SK-N-SH (cell line): ENCODE results near the gene XPO1. TPM values are rescaled to one million over a fixed set of nuclear protein-coding genes. Genes with fewer than 3 reads are reported as not detected.

Experiments used
- CTCF ChIA-PET: fragments of 300-600, 350-600 bp; formaldehyde crosslinking; extraction: SDS; loops from one replicate; lab custom pipeline; 2021; lab: Yijun Ruan, JAX
- POLR2A ChIA-PET: fragments of 350-600 bp; sonication (Branson Sonifier 250); formaldehyde crosslinking; extraction: SDS; loops from one replicate; lab custom pipeline; 2020; ENCODE audit warnings: antibody characterized with exemption, inconsistent platforms; lab: Yijun Ruan, JAX
- DNase-seq: peaks from one replicate; pipeline ENCODE4 v3.0.0; 2012
- H2AFZ ChIP-seq: fragments of 200-600 bp; sonication (generic); 2 replicates; pipeline ENCODE4 v1.8.1; 2016; ENCODE audit warnings: antibody characterized with exemption, mild to moderate bottlenecking, low read depth
- H3F3A ChIP-seq: fragments of 200-600 bp; sonication (generic); replicated peaks from 2 replicates; pipeline ENCODE3; 2016; ENCODE audit warnings: antibody characterized with exemption, mild to moderate bottlenecking; ENCODE audit not compliant: insufficient read depth
- H3K27ac ChIP-seq, 2 experiments: fragments of 200-500 bp in 1 of 2; fragments of 200-600 bp in 1 of 2; sonication (Bioruptor generic) in 1 of 2; sonication (generic), shearing (Covaris generic) in 1 of 2; 2 replicates each; pipeline versions ENCODE4 v1.5.1 to v1.6.1; 2014 to 2016; ENCODE audit warnings: low read depth in 2 of 2, inconsistent platforms in 1 of 2, low read length in 1 of 2, mild to moderate bottlenecking in 1 of 2, mixed read lengths in 1 of 2
- H3K27me3 ChIP-seq: fragments of 200-600 bp; sonication (generic), shearing (Covaris generic); 2 replicates; pipeline ENCODE4 v1.6.1; 2016; ENCODE audit warnings: mixed run types; ENCODE audit not compliant: insufficient read depth
- H3K36me3 ChIP-seq, 2 experiments: fragments of 200-500 bp in 1 of 2; fragments of 200-600 bp in 1 of 2; sonication (Bioruptor generic) in 1 of 2; sonication (generic) in 1 of 2; replicated peaks in 1 of 2; 2 replicates each; pipeline versions ENCODE3 to v1.5.1; 2014 to 2016; ENCODE audit warnings: low read length in 1 of 2, mild to moderate bottlenecking in 1 of 2; ENCODE audit not compliant: insufficient read depth in 2 of 2, control insufficient read depth in 1 of 2
- H3K4me1 ChIP-seq, 2 experiments: fragments of 200-500 bp in 1 of 2; fragments of 200-600 bp in 1 of 2; sonication (Bioruptor generic) in 1 of 2; sonication (generic), shearing (Covaris generic) in 1 of 2; 2 replicates each; pipeline versions ENCODE4 v1.5.1 to v1.6.1; 2014 to 2016; ENCODE audit warnings: low read depth in 1 of 2, low read length in 1 of 2, mixed run types in 1 of 2; ENCODE audit not compliant: insufficient read depth in 2 of 2, control insufficient read depth in 1 of 2
- H3K4me2 ChIP-seq: fragments of 200-600 bp; sonication (generic), shearing (Covaris generic); 2 replicates; pipeline ENCODE4 v1.6.1; 2017; ENCODE audit warnings: mixed run types
- H3K4me3 ChIP-seq, 2 experiments: fragments of 200-500 bp in 1 of 2; fragments of 200-600 bp in 1 of 2; sonication (Bioruptor generic) in 1 of 2; sonication (generic), shearing (Covaris generic) in 1 of 2; 2 replicates each; pipeline versions ENCODE4 v1.5.1 to v1.8.1; 2014 to 2016; ENCODE audit warnings: low read depth in 2 of 2, inconsistent platforms in 1 of 2, low read length in 1 of 2, mild to moderate bottlenecking in 1 of 2, mixed read lengths in 1 of 2, moderate library complexity in 1 of 2
- H3K79me2 ChIP-seq: fragments of 200-600 bp; sonication (generic); 2 replicates; pipeline ENCODE4 v1.8.1; 2017; ENCODE audit warnings: mild to moderate bottlenecking; ENCODE audit not compliant: insufficient read depth
- H3K9ac ChIP-seq: fragments of 200-600 bp; sonication (generic); 2 replicates; pipeline ENCODE4 v1.6.1; 2017; ENCODE audit warnings: mixed run types
- H3K9me2 ChIP-seq: fragments of 200-600 bp; sonication (generic); 2 replicates; pipeline ENCODE4 v1.6.1; 2017; ENCODE audit warnings: mixed run types
- H3K9me3 ChIP-seq: fragments of 200-600 bp; sonication (generic); 2 replicates; pipeline ENCODE4 v1.6.1; 2017; ENCODE audit warnings: mixed run types, mild to moderate bottlenecking, moderate library complexity
- H4K20me1 ChIP-seq: fragments of 200-600 bp; sonication (generic); 2 replicates; pipeline ENCODE4 v1.6.1; 2017; ENCODE audit warnings: mild to moderate bottlenecking, mixed run types; ENCODE audit not compliant: insufficient read depth
- ELF1 ChIP-seq: IDR thresholded peaks from 2 replicates; pipeline ENCODE4 v1.4.0; 2012
- EP300 ChIP-seq, 2 experiments: IDR thresholded peaks; 2 replicates each; pipeline versions ENCODE4 v1.4.0 to v1.6.1; 2012; ENCODE audit warnings: borderline replicate concordance in 1 of 2, low read depth in 1 of 2, low read length in 1 of 2
- FOXJ3 ChIP-seq: sonication (generic); formaldehyde crosslinking; IDR thresholded peaks from 2 replicates; pipeline ENCODE4 v1.5.1; 2020; ENCODE audit warnings: mild to moderate bottlenecking, missing genetic modification reagents
- FOXM1 ChIP-seq: IDR thresholded peaks from 2 replicates; pipeline ENCODE4 v1.4.0; 2012; ENCODE audit warnings: low read depth, mild to moderate bottlenecking
- GABPA ChIP-seq: IDR thresholded peaks from 2 replicates; pipeline ENCODE4 v1.4.0; 2012; ENCODE audit warnings: low read depth, mild to moderate bottlenecking
- GATA2 ChIP-seq: sonication (generic); formaldehyde crosslinking; IDR thresholded peaks from 2 replicates; pipeline ENCODE4 v1.5.0; 2020; ENCODE audit warnings: mild to moderate bottlenecking, missing genetic modification reagents
- IRF3 ChIP-seq: fragments of 150-350 bp; IDR thresholded peaks from 2 replicates; pipeline ENCODE4 v1.6.1; 2016; ENCODE audit warnings: mild to moderate bottlenecking, low read depth, low read length
- MEF2A ChIP-seq: IDR thresholded peaks from 2 replicates; pipeline ENCODE4 v1.4.0; 2012; ENCODE audit warnings: low read depth, borderline replicate concordance
- NFIC ChIP-seq: IDR thresholded peaks from 2 replicates; pipeline ENCODE4 v1.4.0; 2012; ENCODE audit warnings: borderline replicate concordance
- RAD21 ChIP-seq: IDR thresholded peaks from 2 replicates; pipeline ENCODE4 v1.6.1; 2012; ENCODE audit warnings: mild to moderate bottlenecking, low read length
- RCOR1 ChIP-seq: fragments of 150-350 bp; IDR thresholded peaks from 2 replicates; pipeline ENCODE4 v1.6.1; 2017; ENCODE audit warnings: antibody characterized with exemption, low read length
- RFX5 ChIP-seq: IDR thresholded peaks from 2 replicates; pipeline ENCODE4 v1.6.1; 2012; ENCODE audit warnings: mild to moderate bottlenecking, improper control_type of control experiment, low read length
- RXRA ChIP-seq: IDR thresholded peaks from 2 replicates; pipeline ENCODE4 v1.4.0; 2012; ENCODE audit warnings: low read depth, mild to moderate bottlenecking, borderline replicate concordance
- SIN3A ChIP-seq: IDR thresholded peaks from 2 replicates; pipeline ENCODE4 v1.6.1; 2012; ENCODE audit warnings: low read depth, mild to moderate bottlenecking, low read length, moderate library complexity, borderline replicate concordance
- SMC3 ChIP-seq: IDR thresholded peaks from 2 replicates; pipeline ENCODE4 v1.6.1; 2012; ENCODE audit warnings: low read depth, low read length, improper control_type of control experiment
- TAF1 ChIP-seq: IDR thresholded peaks from 2 replicates; pipeline ENCODE4 v1.6.1; 2012; ENCODE audit warnings: low read depth, mild to moderate bottlenecking, low read length, moderate library complexity, borderline replicate concordance
- TEAD4 ChIP-seq: IDR thresholded peaks from 2 replicates; pipeline ENCODE4 v1.4.0; 2012; ENCODE audit warnings: mild to moderate bottlenecking, borderline replicate concordance; ENCODE audit not compliant: insufficient read depth
- ZBTB33 ChIP-seq: IDR thresholded peaks from 2 replicates; pipeline ENCODE4 v1.4.0; 2012; ENCODE audit warnings: low read depth, borderline replicate concordance
- WGBS: methylation state at CpG from one replicate; pipeline ENCODE4 v1.1.6; 2017; ENCODE audit warnings: low lambda C conversion rate; 5-methylcytosine and 5-hydroxymethylcytosine counted together
- polyA plus RNA-seq, 3 experiments: library from polyadenylated mRNA; depleted of rRNA; stranded (reverse); fragments of >200 nt; gene quantifications; 2 replicates each; pipeline ENCODE4 v1.2.3, GENCODE V29; 2012
- TF ChIP-seq, protein P1 (sequence below): fragments of 200-600 bp; sonication (generic); IDR thresholded peaks from 2 replicates; pipeline ENCODE4 v1.6.1; 2017; ENCODE audit warnings: antibody characterized with exemption, mild to moderate bottlenecking, moderate library complexity
- TF ChIP-seq, protein P2 (sequence below): IDR thresholded peaks from 2 replicates; pipeline ENCODE4; 2012

Gene XPO1
- polyA plus RNA-seq, 1 of the 3 experiments (the other 2 are of a cell fraction), result 61.0 TPM

- H3K9ac ChIP-seq, result no peak overlapping the region
- no peaks in the 10 kb centered on the region for H3K27me3 ChIP-seq
- peaks cover 100% of the 10 kb centered on the region for H3K79me2 ChIP-seq
- ChIA-PET POLR2A (no interaction called here), CTCF (interaction anchor here (0.9 kb wide), 1 partner anchor 9 kb away, joined by 3 read pairs; no protein-coding TSS in a partner anchor)
- no peak overlapping the region for H3K4me2 ChIP-seq
- peaks cover 98% of the 10 kb centered on the region for H4K20me1 ChIP-seq
- H3F3A ChIP-seq, result peaks cover 14% of the 10 kb centered on the region
- peaks cover 0 to 18% of the 10 kb centered on the region in 2 experiments for H3K36me3 ChIP-seq
- DNase-seq, result no peak
- WGBS, result 98% methylated on average over 2 of the region's 2 CpGs
- H3K4me3 ChIP-seq, result no peak overlapping the region
- H3K4me1 ChIP-seq, result no peaks in the 10 kb centered on the region; a peak in 1 of 4 replicates
- no peak overlapping the region for H3K27ac ChIP-seq
- no peak for TF ChIP-seq MEF2A
- TF ChIP-seq TAF1, result no peak
- TF ChIP-seq TEAD4, result no peak
- TF ChIP-seq, protein P1, sequence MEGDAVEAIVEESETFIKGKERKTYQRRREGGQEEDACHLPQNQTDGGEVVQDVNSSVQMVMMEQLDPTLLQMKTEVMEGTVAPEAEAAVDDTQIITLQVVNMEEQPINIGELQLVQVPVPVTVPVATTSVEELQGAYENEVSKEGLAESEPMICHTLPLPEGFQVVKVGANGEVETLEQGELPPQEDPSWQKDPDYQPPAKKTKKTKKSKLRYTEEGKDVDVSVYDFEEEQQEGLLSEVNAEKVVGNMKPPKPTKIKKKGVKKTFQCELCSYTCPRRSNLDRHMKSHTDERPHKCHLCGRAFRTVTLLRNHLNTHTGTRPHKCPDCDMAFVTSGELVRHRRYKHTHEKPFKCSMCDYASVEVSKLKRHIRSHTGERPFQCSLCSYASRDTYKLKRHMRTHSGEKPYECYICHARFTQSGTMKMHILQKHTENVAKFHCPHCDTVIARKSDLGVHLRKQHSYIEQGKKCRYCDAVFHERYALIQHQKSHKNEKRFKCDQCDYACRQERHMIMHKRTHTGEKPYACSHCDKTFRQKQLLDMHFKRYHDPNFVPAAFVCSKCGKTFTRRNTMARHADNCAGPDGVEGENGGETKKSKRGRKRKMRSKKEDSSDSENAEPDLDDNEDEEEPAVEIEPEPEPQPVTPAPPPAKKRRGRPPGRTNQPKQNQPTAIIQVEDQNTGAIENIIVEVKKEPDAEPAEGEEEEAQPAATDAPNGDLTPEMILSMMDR, result no peak
- no peak for TF ChIP-seq SMC3
- no peak for TF ChIP-seq RXRA
- no peak for TF ChIP-seq RFX5
- TF ChIP-seq IRF3, result no peak
- no peak for TF ChIP-seq SIN3A
- TF ChIP-seq, all 33 proteins: peak for 0
- H2AFZ ChIP-seq, result no peak overlapping the region
- peaks cover 11% of the 10 kb centered on the region; the same call in 1 of the 2 replicates for H3K9me3 ChIP-seq
- H3K9me2 ChIP-seq, result no peaks in the 10 kb centered on the region
Observed at GRCh38 chr2:61436092-61436491, 102.1 kb downstream of the XPO1 start.

DNA sequence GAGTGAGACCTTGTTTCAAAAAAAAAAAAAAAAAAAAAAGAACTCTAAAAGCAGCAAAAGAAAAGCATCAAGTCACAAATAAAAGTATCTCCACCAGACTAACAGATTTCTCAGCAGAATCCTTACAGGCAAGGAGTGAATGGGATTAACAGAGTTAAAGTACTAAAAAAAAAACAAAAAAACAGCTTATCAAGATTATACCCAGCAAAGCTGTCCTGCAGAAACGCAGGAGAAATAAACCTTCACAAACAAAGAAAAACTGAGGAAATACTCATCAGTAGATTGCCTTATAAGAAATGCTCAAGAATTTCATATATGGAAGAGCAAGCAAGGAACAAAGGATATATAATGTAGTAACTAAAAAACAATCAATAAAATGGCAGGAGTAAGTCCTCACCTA, 102.9 kb downstream of the XPO1 start:
- Histone ChIP-seq H3K4me1 (no peaks in the 10 kb centered on the region; a peak in 1 of 4 replicates), H3K9me3 (peaks cover 11% of the 10 kb centered on the region; the same call in 1 of the 2 replicates), H3K4me2 (no peak overlapping the region), H3K9ac (no peak overlapping the region), H3F3A (peaks cover 21% of the 10 kb centered on the region), H3K9me2 (no peaks in the 10 kb centered on the region), H3K79me2 (peaks cover 100% of the 10 kb centered on the region), H4K20me1 (peaks cover 98% of the 10 kb centered on the region), H3K27me3 (no peaks in the 10 kb centered on the region), H3K4me3 (no peak overlapping the region), H3K27ac (no peak overlapping the region), H3K36me3 (peaks cover 0 to 18% of the 10 kb centered on the region in 2 experiments), H2AFZ (no peak overlapping the region)
- CTCF ChIA-PET, result interaction anchor here (0.7 kb wide), 1 partner anchor 9 kb away, joined by 4 read pairs; no protein-coding TSS in a partner anchor
- POLR2A ChIA-PET, result no interaction called here
- DNase-seq, result no peak
- WGBS, result 94% methylated on average over 1 of the region's 1 CpG
- no peak for TF ChIP-seq RAD21
- TF ChIP-seq MEF2A, result no peak
- no peak for TF ChIP-seq EP300 (IDR thresholded peaks at IDR 0.05; ENCODE audit: borderline replicate concordance in 1 of 2, low read depth in 1 of 2, low read length in 1 of 2)
- no peak for TF ChIP-seq RCOR1
- no peak for TF ChIP-seq NFIC
- no peak for TF ChIP-seq FOXJ3 (CRISPR knock-in tag)
- TF ChIP-seq, protein P2, sequence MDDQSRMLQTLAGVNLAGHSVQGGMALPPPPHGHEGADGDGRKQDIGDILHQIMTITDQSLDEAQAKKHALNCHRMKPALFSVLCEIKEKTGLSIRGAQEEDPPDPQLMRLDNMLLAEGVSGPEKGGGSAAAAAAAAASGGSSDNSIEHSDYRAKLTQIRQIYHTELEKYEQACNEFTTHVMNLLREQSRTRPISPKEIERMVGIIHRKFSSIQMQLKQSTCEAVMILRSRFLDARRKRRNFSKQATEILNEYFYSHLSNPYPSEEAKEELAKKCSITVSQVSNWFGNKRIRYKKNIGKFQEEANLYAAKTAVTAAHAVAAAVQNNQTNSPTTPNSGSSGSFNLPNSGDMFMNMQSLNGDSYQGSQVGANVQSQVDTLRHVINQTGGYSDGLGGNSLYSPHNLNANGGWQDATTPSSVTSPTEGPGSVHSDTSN, result no peak
- TF ChIP-seq GATA2 (CRISPR knock-in tag), result no peak
- TF ChIP-seq RXRA, result no peak
- TF ChIP-seq ELF1, result no peak
- no peak for TF ChIP-seq GABPA
- TF ChIP-seq FOXM1, result no peak
- TF ChIP-seq ZBTB33, result no peak
